IMR-90 (cell line): ENCODE measurements around the gene MTFR1L. TPM values are rescaled to one million over a fixed set of nuclear protein-coding genes. Genes with fewer than 3 reads are reported as not detected.

ENCODE experiments used
- ATAC-seq: fragments of 200-7000 bp; cut with Tn5 transposase; 2 replicates; pipeline ENCODE4 v1.9.1; 2020; ENCODE audit warnings: low read depth, mild to moderate bottlenecking, moderate library complexity
- BruUV-seq: library from RNA; stranded (reverse); fragments of 400-500 nt; replicated peaks from 2 replicates; lab custom pipeline; 2021; lab: Mats Ljungman, UMichigan
- CTCF ChIA-PET: fragments of 300-600 bp; formaldehyde crosslinking; extraction: SDS; loops from one replicate; lab custom pipeline; 2021; ENCODE audit warnings: antibody characterized with exemption; lab: Yijun Ruan, JAX
- POLR2A ChIA-PET: fragments of 300-600 bp; sonication (Branson Sonifier 250); formaldehyde crosslinking; loops from one replicate; lab custom pipeline; 2022; ENCODE audit warnings: antibody characterized with exemption; ENCODE audit not compliant: unreplicated experiment; lab: Charles Lee
- DNase-seq: peaks from one replicate; pipeline ENCODE4 v3.0.0; 2013
- H2AFZ ChIP-seq: replicated peaks from 2 replicates; pipeline ENCODE3; 2013; ENCODE audit warnings: low read length, mild to moderate bottlenecking; ENCODE audit not compliant: poor library complexity
- H2AK5ac ChIP-seq: 2 replicates; pipeline ENCODE4 v1.6.1; 2013; ENCODE audit warnings: low read depth, low read length, inconsistent platforms
- H2AK9ac ChIP-seq: replicated peaks from 2 replicates; pipeline ENCODE3; 2013; ENCODE audit warnings: mild to moderate bottlenecking, low read depth, low read length, moderate library complexity; ENCODE audit not compliant: poor library complexity
- H2BK120ac ChIP-seq: 2 replicates; pipeline ENCODE4 v1.6.1; 2013; ENCODE audit warnings: low read depth, low read length, inconsistent platforms
- H2BK15ac ChIP-seq: 3 replicates; pipeline ENCODE4 v1.6.1; 2013; ENCODE audit warnings: low read depth, low read length, inconsistent platforms
- H2BK20ac ChIP-seq: 2 replicates; pipeline ENCODE4 v1.6.1; 2013; ENCODE audit warnings: low read depth, mild to moderate bottlenecking, inconsistent platforms, low read length, moderate library complexity
- H2BK5ac ChIP-seq: 2 replicates; pipeline ENCODE4 v1.6.1; 2013; ENCODE audit warnings: mild to moderate bottlenecking, low read depth, low read length, inconsistent platforms; ENCODE audit not compliant: poor library complexity, severe bottlenecking
- H3K14ac ChIP-seq: replicated peaks from 2 replicates; pipeline ENCODE4 v1.6.1; 2013; ENCODE audit warnings: low read depth, low read length, inconsistent platforms
- H3K18ac ChIP-seq: 2 replicates; pipeline ENCODE4 v1.6.1; 2013; ENCODE audit warnings: low read depth, low read length, control low read depth
- H3K23ac ChIP-seq: 2 replicates; pipeline ENCODE4 v1.6.1; 2013; ENCODE audit warnings: low read depth, low read length, inconsistent platforms
- H3K27ac ChIP-seq: 2 replicates; pipeline ENCODE4 v1.5.1; 2013; ENCODE audit warnings: mild to moderate bottlenecking, control low read depth, low read length; ENCODE audit not compliant: insufficient read depth
- H3K27me3 ChIP-seq: 2 replicates; pipeline ENCODE4 v1.6.1; 2013; ENCODE audit warnings: low read length; ENCODE audit not compliant: control insufficient read depth, insufficient read depth
- H3K36me3 ChIP-seq: 2 replicates; pipeline ENCODE4 v1.6.1; 2013; ENCODE audit warnings: low read length, mixed read lengths; ENCODE audit not compliant: control insufficient read depth, insufficient read depth
- H3K4ac ChIP-seq: 2 replicates; pipeline ENCODE4 v1.6.1; 2013; ENCODE audit warnings: low read depth, low read length, inconsistent platforms
- H3K4me1 ChIP-seq: 2 replicates; pipeline ENCODE4 v1.6.1; 2013; ENCODE audit warnings: low read length, mixed read lengths; ENCODE audit not compliant: control insufficient read depth, insufficient read depth
- H3K4me2 ChIP-seq: 2 replicates; pipeline ENCODE4 v1.6.1; 2013; ENCODE audit warnings: low read depth, mild to moderate bottlenecking, control low read depth, low read length, moderate library complexity
- H3K4me3 ChIP-seq: 2 replicates; pipeline ENCODE4 v1.5.1; 2013; ENCODE audit warnings: low read depth, mild to moderate bottlenecking, control low read depth, low read length, moderate library complexity; ENCODE audit not compliant: insufficient read depth
- H3K56ac ChIP-seq: 2 replicates; pipeline ENCODE4 v1.6.1; 2013; ENCODE audit warnings: low read length, inconsistent platforms; ENCODE audit not compliant: insufficient read depth; ENCODE audit errors: extremely low read depth
- H3K79me1 ChIP-seq, 2 experiments: 2 replicates each; pipeline ENCODE4 v1.6.1; 2013; ENCODE audit warnings: low read length in 2 of 2, inconsistent platforms in 1 of 2, low read depth in 1 of 2
- H3K9ac ChIP-seq: 2 replicates; pipeline ENCODE4 v1.6.1; 2013; ENCODE audit warnings: low read depth, low read length, control low read depth
- H3K9me1 ChIP-seq: 2 replicates; pipeline ENCODE4 v1.6.1; 2013; ENCODE audit warnings: low read length, inconsistent platforms; ENCODE audit not compliant: insufficient read depth
- H3K9me3 ChIP-seq: 2 replicates; pipeline ENCODE4 v1.6.1; 2013; ENCODE audit warnings: low read length; ENCODE audit not compliant: control insufficient read depth, insufficient read depth
- H4K20me1 ChIP-seq: 2 replicates; pipeline ENCODE4 v1.6.1; 2013; ENCODE audit warnings: low read length, inconsistent platforms; ENCODE audit not compliant: insufficient read depth
- H4K5ac ChIP-seq: 2 replicates; pipeline ENCODE4 v1.6.1; 2013; ENCODE audit warnings: mild to moderate bottlenecking, low read depth, low read length, control low read depth
- H4K8ac ChIP-seq, 2 experiments: 2 replicates each; pipeline ENCODE4 v1.6.1; 2013; ENCODE audit warnings: low read depth in 2 of 2, low read length in 2 of 2, control low read depth in 1 of 2, inconsistent platforms in 1 of 2
- H4K91ac ChIP-seq: 2 replicates; pipeline ENCODE4 v1.6.1; 2013; ENCODE audit warnings: low read depth, low read length, inconsistent platforms; ENCODE audit not compliant: insufficient read depth
- MAFK ChIP-seq: IDR thresholded peaks from 2 replicates; pipeline ENCODE4 v1.6.1; 2012; ENCODE audit warnings: low read depth, low read length, improper control_type of control experiment
- MAZ ChIP-seq: IDR thresholded peaks from 2 replicates; pipeline ENCODE4 v1.6.1; 2012; ENCODE audit warnings: low read depth, mild to moderate bottlenecking, low read length, improper control_type of control experiment, moderate library complexity, borderline replicate concordance
- MXI1 ChIP-seq: IDR thresholded peaks from 2 replicates; pipeline ENCODE4 v1.6.1; 2012; ENCODE audit warnings: low read depth, mild to moderate bottlenecking, low read length, moderate library complexity, borderline replicate concordance
- POLR2A ChIP-seq: IDR thresholded peaks from 2 replicates; pipeline ENCODE4 v1.6.1; 2012; ENCODE audit warnings: mild to moderate bottlenecking, low read depth, low read length
- RAD21 ChIP-seq: IDR thresholded peaks from 2 replicates; pipeline ENCODE4 v1.6.1; 2012; ENCODE audit warnings: low read length, improper control_type of control experiment
- WGBS, 2 experiments: methylation state at CpG; one replicate each; pipeline versions ENCODE4 v1.1.5 to v1.1.7; 2013; ENCODE audit warnings: missing lambda C conversion rate in 2 of 2; ENCODE audit not compliant: insufficient read length in 1 of 2; ENCODE audit errors: extremely low coverage in 2 of 2; 5-methylcytosine and 5-hydroxymethylcytosine counted together
- dilution Hi-C: fragments of 300-500 bp; cut with HindIII; formaldehyde crosslinking; loops from one replicate; pipeline ENCODE4 v1.14.3; 2018; ENCODE audit warnings: low sequenced_read_pairs; ENCODE audit not compliant: unreplicated experiment
- in situ Hi-C: fragments of 300-500 bp; cut with MboI; formaldehyde crosslinking; loops from 3 replicates; pipeline ENCODE4 v1.14.3; 2019; ENCODE audit warnings: low sequenced_read_pairs, inconsistent platforms, mixed read lengths
- intact Hi-C: fragments of 100-400 bp; cut with micrococcal nuclease; formaldehyde crosslinking; loops from 2 replicates; pipeline ENCODE4 v1.10.0; 2022
- polyA plus RNA-seq, 3 experiments: library from polyadenylated mRNA; depleted of rRNA; stranded (reverse); fragments of >200 nt; gene quantifications; 2 replicates each; pipeline ENCODE4 v1.2.3, GENCODE V29; 2012; ENCODE audit warnings: low replicate concordance in 1 of 3
- total RNA-seq: library from RNA; depleted of rRNA; stranded (reverse); fragments of >200 nt; gene quantifications from 2 replicates; pipeline ENCODE4 v1.2.3, GENCODE V29; 2012

Gene MTFR1L
- total and polyA plus RNA-seq, 2 of the 4 experiments (the other 2 are of a cell fraction), result 69.1 to 69.7 TPM

- peaks cover 5% of the 10 kb centered on the region; the same call in 1 of the 2 replicates for H4K20me1 ChIP-seq
- peak within 1 kb of the TSS; percentile 94 for H3K4ac ChIP-seq
- no peaks in the 10 kb centered on the region for H3K9me3 ChIP-seq
- H3K36me3 ChIP-seq, result peaks cover 18% of the 10 kb centered on the region
- H2BK5ac ChIP-seq, result peak within 1 kb of the TSS; percentile 75
- H3K9ac ChIP-seq, result peak within 1 kb of the TSS; percentile 70
- H3K9me1 ChIP-seq, result no peaks in the 10 kb centered on the region; the same call in 1 of the 2 replicates
- no peaks in the 10 kb centered on the region; the same call in 1 of the 2 replicates for H3K4me1 ChIP-seq
- dilution Hi-C loops (no loop called here), in situ Hi-C loops (no loop called here), intact Hi-C loops (no loop called here)
- peak within 1 kb of the TSS; percentile 70 for H4K91ac ChIP-seq
- peak within 1 kb of the TSS; percentile 29; the same call in 1 of the 2 replicates for H4K5ac ChIP-seq
- peak within 1 kb of the TSS; percentile 98 for H2AFZ ChIP-seq
- peak within 1 kb of the TSS; percentile 96 for H3K14ac ChIP-seq
- H2BK15ac ChIP-seq, result peak within 1 kb of the TSS; percentile 16; the same call in 1 of the 3 replicates
- peak within 1 kb of the TSS; percentile 43; the same call in 1 of the 2 replicates for H2BK20ac ChIP-seq
- peak; percentile 85 for DNase-seq
- H3K27me3 ChIP-seq, result no peaks in the 10 kb centered on the region
- H2AK9ac ChIP-seq, result peak within 1 kb of the TSS; percentile 22
- WGBS, 2 experiments, result 2% methylated on average over 51 of the region's 77 CpGs; no CpG with 5 or more reads in 1 of the 2 experiments
- peak within 1 kb of the TSS; percentile 87 for H3K23ac ChIP-seq
- H3K56ac ChIP-seq, result peak within 1 kb of the TSS; percentile 81
- H3K4me3 ChIP-seq, result peak within 1 kb of the TSS; percentile 58
- POLR2A ChIA-PET, result interaction anchor here (0.5 kb wide), 1 partner anchor 44 kb away, joined by 3 read pairs; no protein-coding TSS in a partner anchor
- H2BK120ac ChIP-seq, result peak within 1 kb of the TSS; percentile 73
- peaks cover 13 to 27% of the 10 kb centered on the region in 2 experiments for H3K79me1 ChIP-seq
- ATAC-seq, result peak; percentile 98
- TF ChIP-seq POLR2A (peak; percentile 85), MAZ (peak; percentile 86; the same call in 1 of the 2 replicates), RAD21 (no peak), MAFK (no peak), MXI1 (peak; percentile 98)
- CTCF ChIA-PET, result interaction anchor here (0.6 kb wide), 1 partner anchor 20 kb away, joined by 9 read pairs; no protein-coding TSS in a partner anchor
- no TSS peak for BruUV-seq
- peak within 1 kb of the TSS; percentile 11; the same call in 1 of the 2 replicates for H2AK5ac ChIP-seq
- peak within 1 kb of the TSS; percentile 84 for H3K4me2 ChIP-seq
- H3K27ac ChIP-seq, result peak within 1 kb of the TSS; percentile 77
- peak within 1 kb of the TSS; percentile 33; the same call in 1 of the 2 replicates for H3K18ac ChIP-seq
- H4K8ac ChIP-seq, result peak within 1 kb of the TSS; percentile 71 to 76
Observed at GRCh38 chr1:25858906-25859789, 39.4 kb downstream of the MTFR1L start, which contains the start of gene AUNIP. Gene AUNIP (minus strand): TSS chr1:25859457. CDS start chr1:25859357, 100 bp downstream.
